T follicular helper cell (primary cell): Measurements from ENCODE around the gene CMPK1.
"Not testable (repeated sequence)": the region's sequence is repeated elsewhere in the genome, so short reads cannot be mapped to it uniquely, and the experiment has no call there.

Experiments used
- DNase-seq: peaks from one replicate; pipeline ENCODE4 v3.0.0-alpha.2; 2020; ENCODE audit warnings: low read depth
- total RNA-seq, 2 experiments: gene quantifications; one replicate each; lab custom pipeline; 2026; lab: John Stamatoyannopoulos, UW

Gene CMPK1, protein sequence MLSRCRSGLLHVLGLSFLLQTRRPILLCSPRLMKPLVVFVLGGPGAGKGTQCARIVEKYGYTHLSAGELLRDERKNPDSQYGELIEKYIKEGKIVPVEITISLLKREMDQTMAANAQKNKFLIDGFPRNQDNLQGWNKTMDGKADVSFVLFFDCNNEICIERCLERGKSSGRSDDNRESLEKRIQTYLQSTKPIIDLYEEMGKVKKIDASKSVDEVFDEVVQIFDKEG
- 181 to 257 reads per million in 2 experiments for total RNA-seq

GRCh38 chr1:47333578-47333921 lies at the start of gene CMPK1:
TSS of gene CMPK1 (plus strand) at chr1:47333790. CDS start at chr1:47333946, 156 bp downstream.
- DNase-seq, result peak; percentile 66

- DNase-seq, result not testable (repeated sequence)
Measured at GRCh38 chr1:47288116-47288515, 45.5 kb upstream of the CMPK1 start.

- not testable (repeated sequence) for DNase-seq
Measured at GRCh38 chr1:47294863-47295262, 38.7 kb upstream of the CMPK1 start.

- no peak for DNase-seq
Measured at GRCh38 chr1:47295579-47295978, 38.0 kb upstream of the CMPK1 start.

DNA sequence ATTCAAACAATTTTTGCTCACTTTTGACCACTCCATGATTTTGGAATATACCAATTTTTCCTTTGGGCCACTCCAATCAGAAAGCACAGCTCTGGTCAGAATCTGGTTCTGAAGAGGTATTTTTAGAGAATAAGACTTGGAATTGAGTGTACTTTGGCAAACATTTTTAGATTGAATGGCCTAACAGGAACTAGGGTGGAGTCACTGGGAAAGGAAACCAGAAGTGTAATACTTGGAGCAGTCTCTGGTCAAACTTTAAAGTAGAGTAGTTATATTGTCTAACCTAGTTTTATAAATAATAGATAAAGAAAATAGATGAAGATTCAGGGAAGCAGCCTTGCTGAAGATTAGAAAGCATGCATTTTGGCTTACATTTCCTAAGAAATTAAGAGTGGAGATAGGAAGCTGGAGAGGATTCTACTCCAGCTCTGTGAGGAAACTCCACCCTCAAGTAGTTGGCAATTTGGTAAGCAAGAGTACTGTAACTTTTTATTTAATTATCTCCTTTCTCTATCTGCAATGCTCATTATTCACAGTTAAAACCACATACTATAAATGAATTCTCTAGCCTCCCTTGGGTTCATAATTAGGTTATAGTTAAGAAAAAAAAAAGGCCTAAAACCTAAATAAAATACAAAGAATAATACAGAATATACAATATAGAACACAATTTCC lies 35.4 kb upstream of the CMPK1 start:
- DNase-seq, result no peak

- DNase-seq, result no peak
Measured at GRCh38 chr1:47302472-47302871, 31.1 kb upstream of the CMPK1 start.

DNA sequence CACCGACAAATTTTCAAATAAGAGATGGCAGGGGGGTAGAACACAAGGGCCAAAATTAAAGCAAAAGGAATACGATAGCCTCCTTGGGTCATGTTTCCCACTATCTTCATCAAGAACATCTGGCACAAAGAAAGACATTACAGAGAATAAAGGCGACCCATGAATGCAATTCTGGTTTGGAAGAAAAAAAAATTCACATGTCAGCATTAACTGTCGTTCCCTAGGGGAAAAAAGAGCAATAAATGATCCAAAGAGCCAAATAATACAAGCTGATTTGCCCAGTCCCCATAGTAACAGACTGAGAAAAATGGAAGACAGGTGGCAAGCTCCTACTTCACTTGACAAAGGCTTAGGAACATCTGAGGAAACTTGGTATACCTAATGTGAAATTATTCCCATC lies 24.2 kb upstream of the CMPK1 start:
- DNase-seq, result no peak

- DNase-seq, result peak; percentile 93
Measured at GRCh38 chr1:47313915-47314664, 19.5 kb upstream of the CMPK1 start, which contains the start of gene STIL. TSS of gene STIL (minus strand) at chr1:47314147. CDS start at chr1:47310319, 3,828 bp downstream.

GRCh38 chr1:47317841-47318240 lies 15.7 kb upstream of the CMPK1 start:
- no peak for DNase-seq

GRCh38 chr1:47319968-47320367 lies 13.6 kb upstream of the CMPK1 start:
- DNase-seq, result not testable (repeated sequence)

GRCh38 chr1:47323599-47324031 lies 10.0 kb upstream of the CMPK1 start:
- DNase-seq, result no peak

DNA sequence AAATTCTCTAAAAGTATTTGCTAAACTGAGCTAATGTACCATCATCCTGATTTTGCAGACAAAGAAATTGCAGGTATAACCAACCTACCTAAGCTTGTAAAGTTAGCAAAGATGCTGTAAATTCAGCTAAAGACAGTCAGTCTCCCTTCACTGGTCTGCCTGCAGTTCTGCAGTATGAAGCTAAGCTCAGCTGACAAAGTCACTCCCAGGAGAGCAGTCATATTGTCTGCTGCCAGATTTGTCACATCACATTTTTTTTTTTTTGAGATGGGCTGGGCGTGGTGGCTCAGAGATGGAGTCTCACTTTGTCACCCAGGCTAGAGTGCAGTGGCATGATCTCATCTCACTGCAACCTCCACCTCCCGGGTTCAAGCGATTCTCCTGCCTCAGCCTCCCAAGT lies 8.9 kb upstream of the CMPK1 start:
- DNase-seq, result no peak

DNA sequence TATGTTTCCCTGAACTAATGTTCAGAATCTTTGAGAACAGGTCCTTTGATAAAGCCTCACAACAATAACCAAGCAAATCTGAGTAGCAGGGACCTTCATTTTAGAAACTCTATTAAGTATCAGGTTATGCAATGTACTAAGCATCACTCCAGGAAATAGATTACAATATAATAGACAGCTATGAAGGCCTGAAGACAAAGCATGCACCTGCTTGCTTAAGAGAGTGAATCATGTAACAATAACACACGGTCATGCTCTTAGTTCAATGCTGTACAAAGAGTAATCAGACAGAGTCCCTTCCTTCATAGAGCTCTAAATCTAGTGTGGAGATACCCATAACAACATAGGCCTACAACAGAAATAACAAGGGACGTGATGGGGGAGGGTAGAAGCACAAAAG lies 8.1 kb upstream of the CMPK1 start:
- DNase-seq, result no peak

GRCh38 chr1:47326271-47326670 lies 7.3 kb upstream of the CMPK1 start:
- DNase-seq, result no peak

- no peak for DNase-seq
Measured at GRCh38 chr1:47328992-47329391, 4.6 kb upstream of the CMPK1 start.

DNA sequence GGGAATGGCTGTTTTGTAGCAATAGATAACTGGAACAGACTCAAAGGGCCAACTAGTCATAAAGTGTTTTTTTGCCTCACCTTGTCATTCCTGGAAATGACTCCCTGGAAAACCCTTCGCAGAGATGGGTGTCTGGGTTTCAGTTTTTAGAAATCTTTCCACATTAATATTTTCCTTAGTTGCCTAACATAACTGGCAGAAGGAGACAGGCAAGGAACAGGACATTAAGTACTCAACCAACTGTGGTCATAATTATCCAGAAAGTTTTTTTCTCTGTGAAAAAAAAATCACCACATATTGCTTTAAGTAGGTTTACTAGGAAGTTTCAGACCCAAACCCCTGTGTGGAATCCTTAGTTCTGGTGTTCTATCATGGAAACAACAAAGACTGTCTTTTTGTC lies 3.4 kb upstream of the CMPK1 start:
- DNase-seq, result no peak

DNA sequence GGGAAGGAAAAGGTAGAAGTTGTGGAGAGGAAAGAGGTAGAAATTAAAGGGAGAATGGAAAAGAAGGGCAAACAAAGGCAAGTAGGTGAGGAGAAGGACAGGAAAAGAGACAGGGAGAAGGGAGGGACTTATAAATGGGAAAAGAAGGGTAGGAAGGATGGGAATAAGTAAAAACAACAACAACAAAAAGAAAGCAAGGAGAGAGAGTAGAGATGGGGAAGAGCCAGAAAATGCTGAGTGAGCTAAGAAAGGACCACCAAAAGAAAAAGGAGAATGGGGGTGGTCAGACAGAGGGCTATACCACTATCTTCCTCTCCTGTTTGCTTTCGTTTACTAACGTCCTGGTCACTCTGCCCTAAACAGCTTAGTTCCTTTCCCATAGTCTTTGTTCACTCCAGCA lies 1.7 kb upstream of the CMPK1 start:
- no peak for DNase-seq

- DNase-seq, result no peak
Measured at GRCh38 chr1:47332779-47333577, 612 bp upstream of the CMPK1 start.

- peak; percentile 61 for DNase-seq
Measured at GRCh38 chr1:47333922-47334764, 553 bp downstream of the CMPK1 start.

DNA sequence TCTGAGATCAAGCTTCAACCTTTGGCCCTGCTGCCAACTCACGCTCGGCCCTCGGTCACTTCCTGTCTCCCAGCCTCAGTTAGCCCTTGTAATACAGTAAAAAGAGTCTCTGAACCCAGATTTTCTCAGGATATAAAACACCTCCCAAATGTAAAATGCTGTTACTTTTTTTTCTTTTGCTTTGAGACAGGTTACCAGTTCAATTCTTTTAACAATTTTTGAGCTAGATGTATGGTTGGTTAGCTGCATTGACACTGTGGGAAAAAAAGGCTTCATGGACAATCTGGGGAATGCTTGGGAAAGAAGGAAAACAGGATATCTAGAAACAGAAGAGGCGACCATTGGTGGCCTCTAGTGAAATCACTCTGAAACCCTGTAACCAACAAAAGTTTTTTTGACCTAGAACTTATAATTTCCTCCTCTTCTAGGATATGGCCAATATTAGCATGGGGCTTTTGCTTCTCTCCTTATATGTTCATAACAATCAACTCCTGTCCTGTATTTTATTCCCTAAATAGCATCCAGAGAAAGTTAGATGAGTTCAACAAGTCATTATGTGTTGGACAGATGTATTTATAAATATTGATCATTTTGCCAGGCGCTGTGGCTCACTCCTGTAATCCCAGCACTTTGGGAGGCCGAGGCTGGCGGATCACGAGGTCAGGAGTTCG lies 1.3 kb downstream of the CMPK1 start:
- no peak for DNase-seq

GRCh38 chr1:47337350-47337749 lies 3.8 kb downstream of the CMPK1 start:
- DNase-seq, result no peak
